Measurements from ENCODE around the gene SLC4A11.
A peak's percentile ranks its signal among the peaks of the same experiment; 100 is the strongest.
"Not testable (repeated sequence)": the region's sequence is repeated elsewhere in the genome, so short reads cannot be mapped to it uniquely, and the experiment has no call there.

The SLC4A11 gene

GRCh38 chr20:3228750-3229032 lies 10.3 kb downstream of the SLC4A11 start:
- no peak for DNase-seq (ENCODE audit: low read depth in 2 of 2, low spot score in 1 of 2)

DNA sequence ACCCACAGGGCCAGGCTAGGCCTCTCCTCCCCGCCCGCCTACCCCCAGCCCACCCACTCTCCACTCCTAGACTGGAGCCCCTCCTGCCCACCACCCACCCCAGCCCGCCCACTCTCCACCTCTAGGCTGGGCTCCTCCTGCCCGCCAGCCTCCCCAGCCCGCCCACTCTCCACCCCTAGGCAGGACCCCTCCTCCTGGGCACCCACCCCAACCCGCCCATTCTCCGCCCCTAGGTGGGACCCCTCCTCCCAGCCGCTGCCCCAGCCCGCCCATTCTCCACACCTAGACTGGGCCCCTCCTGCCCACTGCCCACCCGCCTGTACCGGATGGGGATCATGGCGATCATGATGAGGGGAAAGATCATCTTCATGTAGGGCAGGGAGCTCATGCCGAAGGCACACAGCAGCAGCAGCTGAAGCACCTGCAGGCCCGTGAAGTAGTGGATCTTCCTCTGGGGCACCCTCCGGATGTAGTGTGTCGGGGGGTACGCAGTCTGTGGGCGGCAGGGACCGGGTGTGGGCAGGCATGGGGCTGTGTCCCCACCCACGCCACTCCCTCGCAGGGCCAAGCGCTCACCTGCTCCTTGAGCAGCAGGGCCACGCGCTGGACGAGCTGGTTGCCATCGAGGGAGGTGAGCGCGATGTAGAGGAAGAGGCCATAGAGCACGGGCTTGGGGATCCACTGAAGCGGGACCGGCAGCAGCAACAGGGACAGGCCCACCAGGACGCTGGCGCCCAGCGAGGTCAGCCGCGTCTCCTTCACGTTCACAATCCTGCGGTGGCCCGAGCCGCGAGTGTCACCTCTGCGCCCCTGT lies 10.8 kb downstream of the SLC4A11 start:
- no peak for DNase-seq (ENCODE audit: low read depth in 2 of 2, low spot score in 1 of 2)

DNA sequence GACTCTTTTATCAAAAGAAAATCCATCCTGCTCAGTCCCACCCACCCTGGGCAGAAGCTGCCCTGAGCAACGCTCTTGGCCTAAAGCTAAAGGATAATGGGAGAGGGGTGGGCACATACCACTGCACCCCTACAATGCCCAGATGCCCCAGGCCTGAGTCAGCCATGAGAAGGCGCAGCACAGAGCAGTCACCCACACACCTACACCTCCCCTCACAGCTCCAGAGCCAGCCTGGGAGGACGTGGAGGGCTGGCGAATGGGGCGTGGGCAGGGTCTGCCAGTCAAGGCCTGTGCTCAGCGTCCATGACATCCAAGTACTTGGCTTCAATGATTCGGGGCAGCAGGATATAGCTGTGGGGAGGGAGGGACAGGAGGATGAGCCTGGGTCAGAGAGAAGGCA lies 11.5 kb downstream of the SLC4A11 start:
- no peak for DNase-seq (ENCODE audit: low read depth in 2 of 2, low spot score in 1 of 2)

- no peak for DNase-seq (ENCODE audit: low read depth in 2 of 2, low spot score in 1 of 2)
Measured at GRCh38 chr20:3226864-3227263, 12.1 kb downstream of the SLC4A11 start.

DNA sequence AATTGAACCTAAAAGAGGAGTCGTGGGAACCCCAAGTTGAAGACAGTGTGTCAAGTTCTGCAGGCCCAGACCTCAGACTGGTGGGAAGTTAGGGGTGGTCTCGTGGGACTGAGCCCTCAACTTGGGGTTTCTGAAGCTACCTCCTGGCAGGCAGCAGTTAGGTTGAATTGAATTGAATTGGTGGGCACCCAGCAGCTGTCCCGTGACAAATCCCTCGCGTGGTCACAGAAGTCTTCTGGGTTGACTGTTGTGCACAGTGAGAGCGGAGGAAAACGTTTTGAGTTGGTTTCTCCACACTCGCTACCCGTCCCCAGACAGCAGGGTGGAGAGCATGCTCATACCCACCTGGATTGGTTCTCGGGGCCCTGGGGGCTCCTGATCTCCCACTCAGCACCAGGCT lies 12.9 kb downstream of the SLC4A11 start:
- DNase-seq (ENCODE audit: low read depth in 2 of 2, low spot score in 1 of 2): no peak

DNA sequence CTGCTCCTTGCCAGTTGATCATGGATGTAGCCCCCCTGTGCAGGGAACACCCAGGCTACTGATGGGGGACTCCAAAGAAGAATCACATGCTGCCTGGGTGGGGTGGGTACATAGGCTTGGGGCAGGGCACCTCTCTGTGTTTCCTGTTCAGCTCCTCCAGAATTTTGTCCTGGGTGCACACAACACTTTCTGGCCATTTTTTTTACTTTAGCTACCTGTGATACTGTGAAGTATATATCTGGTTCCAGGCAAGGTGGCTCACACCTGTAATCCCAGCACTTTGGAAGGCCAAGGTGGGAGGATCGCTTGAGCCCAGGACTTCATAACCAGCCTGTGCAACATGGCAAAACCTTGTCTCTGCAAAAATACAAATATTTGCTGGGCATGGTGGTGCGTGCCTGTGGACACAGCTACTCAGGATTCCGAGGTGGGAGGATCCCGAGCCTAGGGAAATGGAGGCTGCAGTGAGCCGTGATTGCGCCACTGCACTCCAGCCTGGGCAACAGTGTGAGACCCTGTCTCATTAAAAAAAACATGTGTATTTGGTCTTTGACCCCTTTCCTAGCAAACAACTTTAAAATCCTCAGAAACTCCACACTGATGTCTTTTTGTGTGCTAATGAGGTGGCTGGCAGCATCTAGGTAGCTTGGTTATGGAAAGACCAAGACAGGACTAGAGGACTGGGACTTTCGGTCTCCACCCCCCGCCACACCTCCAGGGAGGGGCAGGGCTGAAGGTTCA lies 14.1 kb downstream of the SLC4A11 start:
- DNase-seq (ENCODE audit: low read depth in 2 of 2, low spot score in 1 of 2): no peak

DNA sequence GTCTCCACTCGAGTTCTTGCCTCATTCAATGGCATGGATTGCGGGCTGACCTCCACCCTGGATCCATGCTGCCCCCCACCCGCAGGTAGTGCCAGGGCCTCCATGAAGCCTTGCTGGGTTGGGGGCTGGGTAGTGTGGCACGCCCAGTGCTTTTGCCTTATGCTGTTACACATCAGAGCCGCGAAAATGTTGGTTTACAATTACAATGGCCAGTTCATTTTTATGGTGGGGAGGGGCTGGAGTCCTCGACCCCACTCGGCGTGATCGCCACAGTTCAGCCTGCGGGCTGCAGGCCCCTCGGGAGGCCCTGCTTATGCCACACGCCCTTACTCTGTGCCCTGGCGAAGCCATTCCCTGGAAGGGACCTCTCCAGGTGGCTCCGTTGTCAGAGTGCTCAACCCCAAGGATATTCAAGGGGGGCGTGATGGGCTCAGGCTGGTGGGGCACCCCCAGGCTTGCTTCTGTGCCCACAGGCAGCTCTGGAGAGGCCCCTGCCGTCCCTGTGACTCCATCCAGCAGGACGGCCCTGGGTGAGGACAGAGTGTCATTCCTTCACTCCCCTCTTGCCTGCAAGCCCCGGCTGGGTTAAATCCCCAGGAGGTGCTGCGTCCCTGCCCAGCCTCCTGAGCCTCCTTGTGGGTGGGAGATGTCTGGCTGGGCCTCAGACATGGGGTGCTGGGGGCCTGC lies 14.9 kb downstream of the SLC4A11 start:
- no peak for DNase-seq (ENCODE audit: low read depth in 2 of 2, low spot score in 1 of 2)

DNA sequence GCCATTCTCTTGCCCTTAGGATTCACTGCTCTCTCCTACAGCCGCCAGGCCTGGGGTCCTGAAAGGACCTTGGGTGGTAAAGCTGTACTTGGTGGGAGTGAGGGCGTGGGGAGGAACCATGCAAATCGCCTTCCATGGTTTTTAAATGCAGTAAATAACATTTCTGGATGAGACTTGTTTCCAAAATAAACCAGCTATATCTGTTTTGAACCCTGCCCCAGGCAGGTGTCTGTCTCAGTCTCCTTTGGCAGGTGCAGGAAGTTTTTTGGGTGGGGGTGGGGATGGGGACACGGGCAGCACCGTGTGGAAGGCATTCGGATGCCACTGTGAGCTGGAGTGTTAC lies 15.4 kb downstream of the SLC4A11 start:
- DNase-seq (ENCODE audit: low read depth in 2 of 2, low spot score in 1 of 2): no peak

DNA sequence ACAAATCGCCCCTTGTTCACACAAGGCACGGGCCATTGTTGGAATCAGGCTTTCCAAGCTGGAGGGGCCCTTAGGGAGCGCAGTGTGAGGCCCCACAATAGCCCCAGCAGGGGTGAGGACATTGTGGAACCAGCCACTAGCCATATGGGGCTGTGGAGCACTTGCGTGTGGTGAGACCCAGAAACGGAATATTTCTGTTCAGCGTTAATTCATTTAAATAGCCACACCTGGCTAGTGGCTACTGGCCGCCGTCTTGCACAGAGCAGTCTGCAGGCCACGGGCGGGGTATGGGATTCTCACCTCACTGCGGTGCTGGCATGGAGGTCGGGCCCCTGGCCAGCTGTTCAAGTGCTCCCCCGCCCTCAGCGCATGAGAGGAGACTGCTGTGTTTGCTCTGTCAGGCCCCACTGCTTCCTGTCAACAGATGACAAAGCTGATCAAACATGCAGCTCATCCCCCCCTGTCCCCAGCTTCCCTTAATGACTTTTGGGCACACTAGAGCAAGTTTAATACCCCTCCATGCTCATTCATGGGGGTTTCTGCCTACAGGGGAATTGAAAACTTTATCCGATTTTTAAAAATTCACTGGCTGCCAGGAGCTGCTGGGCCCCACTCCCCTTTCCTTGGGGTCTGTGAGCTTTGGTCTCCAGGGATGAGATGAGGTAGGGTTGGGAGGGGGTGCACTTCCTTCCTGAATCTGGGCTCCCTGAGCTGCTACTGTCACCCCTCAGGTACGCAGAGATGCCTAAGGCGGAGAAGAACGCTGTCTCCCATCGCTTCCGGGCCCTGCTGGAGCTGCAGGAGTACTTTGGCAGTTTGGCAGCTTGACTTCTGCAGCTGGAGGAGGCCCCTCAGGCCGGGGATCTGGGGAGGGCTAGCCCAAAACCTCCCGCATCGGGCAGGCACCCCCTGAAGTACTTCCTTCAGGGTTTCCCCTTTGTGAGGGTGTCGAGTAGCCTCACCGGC lies 16.1 kb downstream of the SLC4A11 start:
- no peak for DNase-seq (ENCODE audit: low read depth in 2 of 2, low spot score in 1 of 2)

DNA sequence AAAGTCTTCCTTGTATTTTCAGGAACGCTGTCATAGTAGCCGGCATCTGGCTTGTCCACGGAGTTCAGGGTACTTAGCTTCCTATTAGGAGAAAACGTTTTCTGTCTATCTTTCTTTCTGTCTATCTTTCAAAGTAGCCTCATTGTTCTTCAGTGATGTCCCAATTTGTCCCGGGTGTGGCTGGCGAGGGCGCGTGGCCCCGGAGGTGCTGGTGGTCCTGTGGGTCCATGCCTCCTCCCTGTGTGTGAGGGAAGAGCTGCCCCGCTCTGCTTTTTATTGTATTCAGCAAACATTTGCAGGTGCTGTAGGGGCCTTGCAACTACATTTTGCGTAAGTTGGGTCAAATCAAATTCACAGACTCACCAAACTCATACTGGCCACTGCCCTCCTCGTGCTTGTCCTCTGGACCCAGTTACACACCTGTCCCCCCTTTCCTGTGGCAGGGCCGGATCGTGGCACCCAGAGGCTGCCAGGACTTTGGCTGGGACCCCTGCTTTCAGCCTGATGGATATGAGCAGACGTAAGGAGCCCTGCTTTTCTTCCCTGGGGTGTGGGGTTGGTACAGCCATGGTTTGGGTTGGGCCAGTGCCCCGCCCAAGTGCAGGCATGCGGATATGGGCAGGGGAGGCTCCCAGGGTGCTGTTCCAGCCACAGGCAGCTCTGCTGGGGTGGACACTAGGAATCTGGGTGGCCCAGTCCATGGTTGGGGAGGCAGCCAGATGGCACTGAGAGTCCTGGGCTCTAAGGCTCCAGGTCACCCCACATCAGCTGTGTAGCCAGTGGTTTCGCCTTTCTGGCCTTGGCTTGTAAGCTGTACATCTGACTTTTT lies 17.4 kb downstream of the SLC4A11 start:
- no peak for DNase-seq (ENCODE audit: low read depth in 2 of 2, low spot score in 1 of 2)

GRCh38 chr20:3218307-3218988 lies 20.5 kb downstream of the SLC4A11 start:
- DNase-seq (ENCODE audit: low read depth in 2 of 2, low spot score in 1 of 2): peak; percentile 50 to 51

DNA sequence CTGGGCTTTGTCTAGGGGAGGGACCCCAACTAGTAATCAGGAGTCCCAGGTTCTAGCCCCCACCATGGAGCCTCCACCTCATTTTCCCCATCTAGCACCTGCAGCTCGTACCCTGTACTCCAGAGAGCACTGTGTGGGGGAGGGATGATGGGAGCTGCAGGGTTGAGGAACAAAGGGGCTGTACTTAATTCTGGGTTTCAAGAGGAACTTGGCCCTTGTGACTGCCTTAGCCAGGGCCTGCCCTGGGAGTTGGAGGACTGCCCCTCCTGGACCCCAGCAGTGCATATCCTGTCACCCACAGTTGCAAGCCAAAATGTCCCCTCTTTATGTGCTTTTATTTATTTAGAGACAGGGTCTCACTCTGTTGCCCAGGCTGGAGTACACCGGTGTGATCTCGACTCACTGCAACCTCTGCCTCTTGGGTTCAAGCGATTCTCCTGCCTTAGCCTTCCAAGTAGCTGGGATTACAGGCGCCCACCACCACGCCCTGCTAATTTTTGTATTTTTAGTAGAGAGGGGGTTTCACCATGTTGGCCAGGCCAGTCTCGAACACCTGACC lies 23.6 kb downstream of the SLC4A11 start:
- not testable (repeated sequence) for DNase-seq (ENCODE audit: low read depth in 2 of 2, low spot score in 1 of 2)

DNA sequence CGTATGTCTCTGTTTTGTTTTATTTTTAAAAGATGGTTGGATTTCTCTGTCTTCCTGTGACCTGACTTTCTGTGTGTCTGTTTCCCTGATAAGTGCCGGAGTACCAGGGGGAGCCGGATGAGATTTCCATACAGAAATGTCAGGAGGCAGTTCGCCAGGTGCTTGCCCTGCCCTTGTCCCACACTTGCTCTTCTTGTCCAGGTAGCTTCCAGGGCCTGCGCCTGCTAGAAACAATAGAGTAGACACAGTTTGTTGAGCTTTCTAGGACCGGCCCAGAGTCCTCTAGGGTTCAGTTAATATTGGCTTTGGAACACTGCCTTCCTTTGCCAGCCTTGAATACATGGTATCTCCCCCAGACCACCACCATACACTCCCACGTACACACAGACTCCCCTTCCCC lies 25.8 kb downstream of the SLC4A11 start:
- no peak for DNase-seq (ENCODE audit: low read depth in 2 of 2, low spot score in 1 of 2)

DNA sequence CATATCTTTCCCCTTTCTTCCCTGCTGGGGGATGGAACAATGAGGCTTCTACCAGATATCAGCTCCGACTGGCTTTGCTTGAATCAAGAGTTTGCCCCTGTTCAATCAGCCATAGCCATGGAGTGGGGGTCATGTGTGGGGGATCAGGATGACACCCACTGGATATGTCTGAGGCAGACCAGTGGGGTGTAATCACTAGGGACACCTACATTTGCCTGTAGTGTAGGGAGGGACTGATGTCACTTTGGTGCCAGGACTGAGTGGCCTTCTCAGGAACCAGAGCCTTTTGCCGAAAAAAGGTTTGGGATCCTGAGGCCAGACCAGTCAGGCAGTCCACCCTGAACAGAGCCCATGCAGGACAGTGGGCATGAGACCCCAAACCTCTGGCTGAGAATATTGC lies 28.6 kb downstream of the SLC4A11 start:
- no peak for DNase-seq (ENCODE audit: low read depth in 2 of 2, low spot score in 1 of 2)

DNA sequence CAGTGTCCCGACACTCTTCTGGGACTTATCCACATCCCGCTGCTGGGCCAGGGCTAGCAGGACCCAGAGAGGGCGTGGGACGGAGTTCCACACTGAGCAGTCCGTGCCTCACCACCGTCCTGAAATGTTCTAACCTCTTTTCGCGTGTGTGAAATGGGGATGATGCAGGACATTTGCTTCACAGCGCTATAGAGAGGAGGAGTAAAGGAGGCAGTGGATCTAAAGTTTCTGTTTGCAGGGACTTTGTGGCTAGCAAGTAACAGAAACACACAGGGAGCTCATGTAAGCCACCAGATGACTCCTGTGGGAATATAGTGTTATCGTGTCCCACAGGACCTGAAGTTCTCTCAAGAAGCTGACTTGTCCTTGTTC lies 29.1 kb downstream of the SLC4A11 start:
- no peak for DNase-seq (ENCODE audit: low read depth in 2 of 2, low spot score in 1 of 2)

DNA sequence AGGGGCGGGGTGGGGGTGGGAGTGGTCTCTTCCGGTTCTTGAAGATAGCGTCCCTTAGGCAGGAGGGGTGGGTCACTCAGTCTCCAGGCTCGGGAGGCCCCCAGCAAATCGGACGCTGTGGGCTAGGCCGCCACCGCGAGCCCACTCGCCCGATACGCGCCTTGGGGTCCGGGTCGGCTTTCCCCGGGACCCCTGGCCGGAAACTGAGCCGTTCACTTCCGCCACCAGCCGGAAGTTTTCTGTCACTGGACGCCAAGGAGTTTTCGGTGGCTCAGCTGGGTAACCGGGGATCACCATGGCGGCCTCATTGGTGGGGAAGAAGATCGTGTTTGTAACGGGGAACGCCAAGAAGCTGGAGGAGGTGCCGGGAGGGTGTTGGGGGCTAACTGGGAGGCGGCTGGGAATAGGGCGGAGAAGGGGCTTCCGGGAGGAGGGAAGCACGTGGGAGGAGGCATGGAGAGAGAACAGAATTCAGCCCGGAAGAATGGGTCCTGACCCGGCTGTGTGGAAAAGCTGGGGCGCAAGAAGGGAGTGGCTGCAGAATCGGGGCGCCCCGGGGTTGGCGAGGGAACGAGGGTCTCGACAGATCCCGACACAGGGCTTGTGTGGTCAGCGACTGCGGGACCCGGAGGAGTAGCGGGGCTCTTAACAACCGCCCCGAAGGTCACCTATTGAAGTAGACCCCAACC lies 29.6 kb downstream of the SLC4A11 start, which contains the start of gene ITPA:
Gene ITPA, plus strand, starts transcription at position 242 of the 689 bp plus-strand sequence. Its CDS starts 54 bp downstream, at position 296.
- DNase-seq (ENCODE audit: low read depth in 2 of 2, low spot score in 1 of 2): peak in 1 of 2 donors; percentile 16

DNA sequence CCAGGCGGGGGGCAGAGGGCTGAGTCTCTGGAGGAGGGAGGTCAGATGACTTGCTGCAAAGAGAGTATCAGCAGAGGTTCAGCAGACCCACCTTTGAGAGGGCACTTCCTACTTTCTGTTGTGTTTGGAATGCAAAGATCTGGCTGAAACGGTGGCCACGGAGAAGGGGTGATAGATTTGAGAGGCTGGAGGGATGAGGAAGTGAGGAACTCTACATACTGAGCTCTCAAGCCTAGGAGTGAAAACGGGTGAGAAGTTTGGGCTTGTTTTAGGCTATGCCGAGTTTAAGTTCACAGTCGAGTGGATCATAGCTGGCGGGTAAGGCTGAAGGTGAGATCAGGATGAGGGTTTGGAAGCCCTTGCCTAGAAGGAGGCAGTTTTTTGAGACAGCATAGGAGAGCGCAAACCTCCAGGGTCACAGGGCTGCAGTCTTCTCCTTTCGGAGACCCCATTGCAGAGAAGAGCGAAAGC lies 30.2 kb downstream of the SLC4A11 start:
- no peak for DNase-seq (ENCODE audit: low read depth in 2 of 2, low spot score in 1 of 2)

DNA sequence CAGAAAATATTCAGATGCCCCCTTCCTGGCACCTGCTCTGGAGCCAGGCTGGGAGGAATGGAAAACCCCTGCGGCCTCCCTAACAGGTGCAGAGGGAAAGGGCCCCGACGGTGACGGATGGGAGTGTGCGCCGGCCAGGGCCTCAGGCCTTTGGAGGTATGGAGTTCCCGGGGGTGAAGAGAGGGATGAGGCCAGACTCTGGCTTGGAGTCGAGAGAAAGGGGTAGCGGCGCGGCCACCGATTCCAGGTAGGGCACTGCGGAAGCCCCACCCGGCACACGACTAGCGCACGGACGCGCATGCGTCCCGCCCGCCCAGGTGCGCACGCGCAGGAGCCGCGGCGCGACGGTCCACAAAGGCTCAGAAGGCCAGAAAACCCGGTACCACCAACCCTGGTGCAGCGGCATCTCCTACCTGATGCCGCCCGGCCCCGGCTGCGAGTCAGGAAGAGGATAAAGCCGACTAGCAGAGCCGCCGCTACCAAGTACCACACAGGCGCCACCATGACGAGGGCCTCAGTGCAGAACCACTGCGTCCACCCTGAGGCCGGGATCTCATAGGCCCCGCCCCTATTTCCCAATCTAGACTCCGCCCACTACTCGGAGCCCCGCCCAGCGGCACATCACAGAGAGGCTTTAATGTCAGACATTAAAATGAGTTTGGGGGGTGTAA lies 34.7 kb downstream of the SLC4A11 start, which contains the start of gene DDRGK1:
Gene DDRGK1, minus strand, starts transcription at position 559 of the 671 bp plus-strand sequence. Its CDS starts 55 bp downstream, at position 504.
- DNase-seq (ENCODE audit: low read depth in 2 of 2, low spot score in 1 of 2): peak; percentile 79 to 83
